Loucy (cell line): ENCODE measurements around the gene RANGRF.

Source experiments
- CTCF ChIP-seq: fragments of 200-600 bp; sonication (generic); conservative IDR thresholded peaks from 2 replicates; pipeline ENCODE4 v1.5.1; 2014; ENCODE audit warnings: mild to moderate bottlenecking, antibody characterized with exemption, low read length
- EZH2phosphoT487 ChIP-seq: fragments of 200-600 bp; IDR thresholded peaks from 2 replicates; pipeline ENCODE4 v1.6.1; 2018; ENCODE audit warnings: antibody characterized with exemption, mild to moderate bottlenecking, moderate library complexity, borderline replicate concordance

- TF ChIP-seq CTCF = no peak
- no peak for TF ChIP-seq EZH2phosphoT487
These were observed 1.6 kb downstream of the RANGRF start for GRCh38 chr17:8290043-8290442.
